ENCODE measurements around the gene ANKFN1.

ANKFN1 gene

GRCh38 chr17:56521414-56522141, 368.3 kb downstream of the ANKFN1 start:
- DNase-seq = no peak

- DNase-seq = no peak
These were observed 369.8 kb downstream of the ANKFN1 start for GRCh38 chr17:56523042-56523441.

GRCh38 chr17:56528696-56529095, 375.4 kb downstream of the ANKFN1 start:
- DNase-seq = no peak

GRCh38 chr17:56532926-56533325, 379.7 kb downstream of the ANKFN1 start:
- DNase-seq = no peak

- DNase-seq = no peak
These were observed 383.5 kb downstream of the ANKFN1 start for GRCh38 chr17:56536766-56537165.

- no peak for DNase-seq
These were observed 387.6 kb downstream of the ANKFN1 start for GRCh38 chr17:56540836-56541235.

- no peak for DNase-seq
These were observed 390.0 kb downstream of the ANKFN1 start for GRCh38 chr17:56543280-56543679.

GRCh38 chr17:56545106-56545505, 391.8 kb downstream of the ANKFN1 start:
- no peak for DNase-seq

- no peak for DNase-seq
These were observed 392.7 kb downstream of the ANKFN1 start for GRCh38 chr17:56545930-56546329.

GRCh38 chr17:56548661-56549060, 395.4 kb downstream of the ANKFN1 start:
- no peak for DNase-seq

- no peak for DNase-seq
These were observed 396.2 kb downstream of the ANKFN1 start for GRCh38 chr17:56549501-56549900.

- DNase-seq = no peak
These were observed 404.4 kb downstream of the ANKFN1 start for GRCh38 chr17:56557682-56558081.

- DNase-seq = no peak
These were observed 404.8 kb downstream of the ANKFN1 start for GRCh38 chr17:56558088-56558487.
